Neutrophil (primary cell): ENCODE data around the gene SHH.

Experiments
- H3K27ac ChIP-seq: fragments of 200-600 bp; sonication (generic); 2 replicates; pipeline ENCODE4 v1.5.1; 2016; ENCODE audit warnings: mild to moderate bottlenecking, moderate library complexity
- H3K27me3 ChIP-seq: fragments of 200-600 bp; sonication (generic); 2 replicates; pipeline ENCODE4 v1.6.0; 2016; ENCODE audit warnings: mild to moderate bottlenecking
- H3K36me3 ChIP-seq: fragments of 200-600 bp; sonication (generic); 2 replicates; pipeline ENCODE4 v1.5.1; 2017
- H3K4me1 ChIP-seq, 2 experiments: fragments of 200-600 bp in 1 of 2; sonication (generic) in 1 of 2; 1 replicate in 1 of 2; 2 replicates in 1 of 2; pipeline versions ENCODE4 v1.5.1 to v1.6.1; 2013 to 2016; ENCODE audit warnings: low read depth in 1 of 2, low read length in 1 of 2, mild to moderate bottlenecking in 1 of 2, moderate library complexity in 1 of 2; ENCODE audit not compliant: control insufficient read depth in 1 of 2, insufficient read depth in 1 of 2
- H3K4me3 ChIP-seq, 2 experiments: fragments of 200-600 bp in 1 of 2; sonication (generic) in 1 of 2; 1 replicate in 1 of 2; 2 replicates in 1 of 2; pipeline ENCODE4 v1.5.1; 2013 to 2016; ENCODE audit warnings: low read depth in 1 of 2, low read length in 1 of 2, mild to moderate bottlenecking in 1 of 2, moderate library complexity in 1 of 2
- H3K9me3 ChIP-seq: fragments of 200-600 bp; sonication (generic); 2 replicates; pipeline ENCODE4 v1.5.1; 2016
- TF ChIP-seq, protein P1 (sequence below): fragments of 200-600 bp; sonication (generic); IDR thresholded peaks from 2 replicates; pipeline ENCODE4 v1.5.1; 2016; ENCODE audit warnings: antibody characterized with exemption

The SHH gene

DNA sequence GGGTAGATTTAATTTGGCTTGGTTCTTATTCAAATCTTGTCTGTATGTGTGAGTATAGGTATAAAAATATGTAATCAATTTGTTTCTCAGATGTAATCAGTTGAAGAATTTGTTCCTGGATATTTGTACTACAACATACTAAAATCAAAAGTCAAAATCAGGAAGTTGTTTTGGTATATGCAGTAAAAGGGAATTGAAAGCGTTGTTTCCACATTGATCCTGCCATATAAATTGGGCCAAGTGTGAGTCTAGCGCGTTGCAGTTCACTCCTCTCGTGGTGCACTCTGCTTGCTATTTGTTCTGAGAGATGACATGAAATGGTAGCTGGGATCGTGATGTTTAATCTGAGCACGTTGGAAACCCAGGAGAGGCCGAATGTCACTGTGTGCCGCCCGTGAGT is 55.9 kb downstream of the SHH start:
- peaks cover 25% of the 10 kb centered on the region for H3K36me3 ChIP-seq
- peaks cover 26 to 29% of the 10 kb centered on the region in 2 experiments for H3K4me1 ChIP-seq
- TF ChIP-seq, protein P1, sequence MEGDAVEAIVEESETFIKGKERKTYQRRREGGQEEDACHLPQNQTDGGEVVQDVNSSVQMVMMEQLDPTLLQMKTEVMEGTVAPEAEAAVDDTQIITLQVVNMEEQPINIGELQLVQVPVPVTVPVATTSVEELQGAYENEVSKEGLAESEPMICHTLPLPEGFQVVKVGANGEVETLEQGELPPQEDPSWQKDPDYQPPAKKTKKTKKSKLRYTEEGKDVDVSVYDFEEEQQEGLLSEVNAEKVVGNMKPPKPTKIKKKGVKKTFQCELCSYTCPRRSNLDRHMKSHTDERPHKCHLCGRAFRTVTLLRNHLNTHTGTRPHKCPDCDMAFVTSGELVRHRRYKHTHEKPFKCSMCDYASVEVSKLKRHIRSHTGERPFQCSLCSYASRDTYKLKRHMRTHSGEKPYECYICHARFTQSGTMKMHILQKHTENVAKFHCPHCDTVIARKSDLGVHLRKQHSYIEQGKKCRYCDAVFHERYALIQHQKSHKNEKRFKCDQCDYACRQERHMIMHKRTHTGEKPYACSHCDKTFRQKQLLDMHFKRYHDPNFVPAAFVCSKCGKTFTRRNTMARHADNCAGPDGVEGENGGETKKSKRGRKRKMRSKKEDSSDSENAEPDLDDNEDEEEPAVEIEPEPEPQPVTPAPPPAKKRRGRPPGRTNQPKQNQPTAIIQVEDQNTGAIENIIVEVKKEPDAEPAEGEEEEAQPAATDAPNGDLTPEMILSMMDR, result no peak
- no peaks in the 10 kb centered on the region for H3K9me3 ChIP-seq
- H3K27me3 ChIP-seq, result no peaks in the 10 kb centered on the region
- no peak overlapping the region for H3K4me3 ChIP-seq
- H3K27ac ChIP-seq, result no peak overlapping the region

DNA sequence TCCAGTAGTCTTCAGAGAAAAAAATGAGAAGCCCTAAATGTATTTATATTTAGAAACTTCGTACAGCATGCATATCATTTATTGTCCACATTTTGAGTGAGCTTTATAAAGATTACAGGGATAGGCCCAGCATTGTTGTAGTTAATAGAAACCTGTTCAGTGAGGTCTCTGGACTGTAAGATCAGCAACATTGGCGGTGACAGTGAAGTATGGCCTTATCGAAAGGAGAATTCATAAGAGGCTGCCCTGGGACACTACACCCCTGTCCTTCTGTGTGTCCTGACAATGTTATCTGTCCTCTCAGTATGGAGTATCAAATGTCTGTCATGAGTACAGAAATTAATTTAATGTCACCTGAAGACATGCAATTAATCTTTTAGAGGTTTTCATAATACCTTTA is 57.2 kb downstream of the SHH start:
- TF ChIP-seq, protein P1, result no peak
- peaks cover 22% of the 10 kb centered on the region for H3K36me3 ChIP-seq
- no peaks in the 10 kb centered on the region for H3K27me3 ChIP-seq
- H3K27ac ChIP-seq, result no peak overlapping the region
- no peaks in the 10 kb centered on the region for H3K9me3 ChIP-seq
- peaks cover 20 to 23% of the 10 kb centered on the region in 2 experiments for H3K4me1 ChIP-seq
- no peak overlapping the region for H3K4me3 ChIP-seq

DNA sequence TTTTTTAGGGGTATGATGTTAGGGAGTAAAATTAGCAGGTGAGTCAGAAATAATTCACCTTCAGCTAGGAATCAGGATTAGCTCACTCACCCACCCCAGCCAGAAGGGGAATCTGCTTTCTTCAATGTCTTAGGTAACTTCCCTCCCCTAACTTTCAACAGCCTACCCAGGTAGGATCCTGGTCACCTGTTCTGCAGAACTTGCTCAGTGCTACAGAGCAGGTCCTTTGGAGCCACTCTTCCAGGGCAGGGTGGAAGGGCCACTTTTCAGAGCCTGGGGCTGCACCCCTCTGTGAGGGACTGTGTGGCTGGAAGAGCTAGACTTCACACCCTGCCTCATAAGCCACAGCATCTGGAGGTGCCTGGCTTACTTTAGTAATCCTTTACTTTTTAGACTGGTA is 58.1 kb downstream of the SHH start:
- no peaks in the 10 kb centered on the region for H3K9me3 ChIP-seq
- TF ChIP-seq, protein P1, result no peak
- H3K4me1 ChIP-seq, result peaks cover 20 to 23% of the 10 kb centered on the region in 2 experiments

DNA sequence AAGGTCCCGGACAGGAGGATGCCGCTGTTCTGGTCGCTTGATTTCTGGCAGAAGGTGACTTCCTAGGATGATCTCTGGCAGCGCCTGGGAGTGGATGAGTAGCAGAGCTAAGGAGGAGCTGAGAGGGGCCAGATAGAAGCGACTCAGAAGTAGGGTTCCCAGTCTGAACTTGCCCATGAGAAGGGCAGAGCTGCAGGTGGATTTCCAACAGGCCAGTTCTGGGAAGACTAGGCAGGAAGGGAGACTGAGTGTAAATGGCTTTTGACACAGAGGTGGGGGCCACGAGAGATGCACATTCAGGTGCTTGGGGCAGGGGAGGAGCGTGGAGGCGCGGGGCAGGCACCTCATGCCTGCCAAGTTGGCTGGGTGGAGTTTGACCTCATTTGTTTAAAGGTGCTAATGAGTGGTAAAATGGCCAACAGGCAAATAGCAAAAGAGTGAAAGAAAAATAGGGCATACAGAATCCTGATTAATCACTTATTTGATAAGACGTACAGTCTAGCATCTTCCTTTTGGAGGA is 58.8 kb downstream of the SHH start:
- Histone ChIP-seq H3K4me3 (no peak overlapping the region), H3K36me3 (peaks cover 17% of the 10 kb centered on the region), H3K4me1 (peaks cover 26 to 29% of the 10 kb centered on the region in 2 experiments), H3K9me3 (no peaks in the 10 kb centered on the region), H3K27ac (no peak overlapping the region), H3K27me3 (no peaks in the 10 kb centered on the region)
- TF ChIP-seq, protein P1, result no peak

More for the DNA sequence above, 58.1 kb downstream of the SHH start:
- peaks cover 22% of the 10 kb centered on the region for H3K36me3 ChIP-seq
- no peaks in the 10 kb centered on the region for H3K27me3 ChIP-seq
- no peak overlapping the region for H3K4me3 ChIP-seq
- H3K27ac ChIP-seq, result peak overlapping the region; percentile 16

DNA sequence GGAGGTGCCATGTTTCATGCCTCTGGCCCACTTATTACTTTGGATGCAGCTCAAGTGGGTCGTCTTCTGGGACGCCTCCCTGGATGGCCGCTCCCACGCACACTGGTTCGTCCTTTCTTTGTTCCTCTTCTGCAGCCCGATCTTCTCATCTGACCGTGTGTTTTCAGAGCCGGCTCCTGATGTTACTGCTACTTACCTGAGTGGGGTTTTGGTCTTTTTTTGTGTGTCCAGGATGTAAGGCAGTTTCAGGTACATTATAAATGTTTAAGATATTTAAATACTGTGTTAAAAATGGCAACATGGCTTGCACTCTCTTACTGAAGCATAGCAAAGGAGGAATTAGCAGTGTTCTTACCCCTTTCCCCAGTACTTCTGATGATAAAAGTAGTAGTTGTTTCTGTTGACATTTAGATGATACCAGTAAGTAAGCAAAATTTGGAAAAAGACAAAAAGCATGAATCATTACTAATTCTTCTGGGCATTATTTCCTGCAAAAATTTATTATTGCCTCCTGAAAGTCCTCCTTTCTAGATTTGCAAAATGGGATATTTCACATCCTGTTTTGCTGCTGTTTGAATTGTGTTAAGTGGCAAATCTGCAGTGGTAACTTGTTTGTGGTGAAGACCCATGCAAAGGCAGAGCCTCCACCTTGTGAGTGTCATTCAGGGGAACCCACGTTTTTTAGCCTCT is 59.4 kb downstream of the SHH start:
- Histone ChIP-seq H3K4me3 (no peak overlapping the region), H3K27ac (no peak overlapping the region), H3K9me3 (no peaks in the 10 kb centered on the region), H3K4me1 (peaks cover 26 to 29% of the 10 kb centered on the region in 2 experiments), H3K36me3 (peaks cover 17% of the 10 kb centered on the region), H3K27me3 (no peaks in the 10 kb centered on the region)
- TF ChIP-seq, protein P1, result no peak
